GM21576 (cell line): ENCODE results near the gene TAS1R2.
"Not testable (repeated sequence)": the region's sequence is repeated elsewhere in the genome, so short reads cannot be mapped to it uniquely, and the experiment has no call there.

Source experiments
- ATAC-seq: cut with Tn5 transposase; IDR thresholded peaks from one replicate; pipeline ENCODE4 v1.9.1; 2021; ENCODE audit warnings: mild to moderate bottlenecking, moderate library complexity; ENCODE audit not compliant: unreplicated experiment

TAS1R2 gene

DNA sequence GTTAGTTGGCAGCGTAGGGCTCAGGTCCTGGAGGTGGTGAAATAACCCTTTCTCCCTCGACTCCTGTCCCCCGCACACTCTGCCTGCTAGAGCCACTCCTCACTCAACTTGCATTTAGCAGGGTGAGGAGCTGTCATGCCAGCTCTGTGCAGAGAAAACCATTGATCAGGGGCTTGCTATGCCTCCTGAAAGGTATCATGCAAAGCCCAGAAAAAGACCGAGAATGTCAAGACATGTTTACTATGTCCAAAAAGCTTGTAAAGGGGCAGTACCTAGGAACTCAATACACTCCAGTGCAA is 24.9 kb upstream of the TAS1R2 start:
- no peak for ATAC-seq

DNA sequence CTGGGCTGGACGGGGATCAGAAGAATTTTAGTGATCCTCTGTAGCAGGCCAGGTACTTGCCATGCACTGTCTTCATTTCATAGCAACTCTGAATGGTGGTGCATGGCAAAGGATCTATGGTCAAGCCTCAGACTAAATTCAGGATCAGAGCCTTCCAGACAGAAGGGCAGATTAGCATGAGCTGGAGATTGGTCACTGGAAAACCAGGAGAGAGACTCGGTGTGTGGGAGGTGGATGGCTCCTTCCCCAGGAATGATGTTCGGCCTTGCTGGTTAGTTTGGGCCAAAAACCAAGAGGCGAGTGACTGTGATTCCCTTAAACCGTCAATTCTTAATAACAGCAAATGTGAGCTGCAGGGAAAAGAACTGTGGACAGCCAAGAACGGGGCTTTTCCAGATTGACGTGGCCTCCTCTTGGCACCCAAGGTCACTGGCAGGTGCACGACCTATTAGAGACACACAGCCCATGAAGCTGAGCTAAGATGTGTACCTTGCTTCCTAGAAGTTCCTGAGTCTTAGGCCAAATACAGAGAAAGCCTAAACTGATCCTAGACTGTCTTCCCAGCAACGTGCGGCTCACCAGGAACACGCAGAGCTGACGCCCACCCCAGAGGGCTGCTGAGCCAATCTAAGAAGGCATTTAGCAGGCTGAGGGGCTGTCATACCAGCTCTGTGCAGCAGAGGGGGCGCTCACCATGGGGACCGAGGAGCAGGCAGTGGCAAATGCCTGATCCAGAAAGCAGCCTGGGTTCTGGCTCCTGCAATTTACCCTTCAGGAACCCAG is 24.4 kb upstream of the TAS1R2 start:
- ATAC-seq = no peak

DNA sequence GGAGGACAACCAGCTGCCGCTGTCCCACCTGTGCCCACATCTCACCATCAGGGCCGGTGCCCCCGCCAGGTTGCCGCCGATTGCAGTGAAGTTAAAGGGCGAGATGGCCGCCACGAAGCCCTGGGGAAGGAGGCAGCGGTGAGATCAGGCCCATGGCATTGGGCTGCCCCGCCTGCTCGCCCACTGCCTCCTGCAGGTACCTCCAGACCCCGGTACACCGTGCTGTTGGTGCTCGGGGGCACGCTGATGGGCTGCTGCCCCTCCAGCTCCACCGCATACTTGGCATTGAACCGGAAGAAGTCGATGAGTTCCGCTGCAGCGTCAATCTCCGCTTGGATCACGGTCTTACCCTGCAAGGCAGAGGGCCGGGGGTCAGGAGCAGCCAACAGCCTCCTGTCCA is 23.6 kb upstream of the TAS1R2 start:
- ATAC-seq = no peak

DNA sequence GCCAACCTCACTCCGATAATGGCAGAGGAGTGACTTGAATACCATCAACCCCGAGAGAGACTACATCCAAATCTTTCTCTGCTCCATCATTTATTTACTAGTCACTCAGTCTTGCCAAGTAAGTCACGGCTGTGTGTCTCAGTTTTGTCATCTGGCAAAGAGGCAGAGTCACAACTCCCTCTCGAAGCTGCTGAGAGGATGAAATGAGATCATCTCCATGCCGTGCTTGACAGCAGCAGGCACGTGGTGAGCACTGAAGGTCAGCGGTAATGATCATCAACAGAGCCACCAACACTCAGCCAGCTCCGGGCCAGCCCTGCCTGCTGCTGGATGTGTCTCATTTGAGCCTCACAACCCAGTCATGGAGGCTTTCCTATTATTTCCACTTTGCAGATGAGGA is 23.0 kb upstream of the TAS1R2 start:
- no peak for ATAC-seq

DNA sequence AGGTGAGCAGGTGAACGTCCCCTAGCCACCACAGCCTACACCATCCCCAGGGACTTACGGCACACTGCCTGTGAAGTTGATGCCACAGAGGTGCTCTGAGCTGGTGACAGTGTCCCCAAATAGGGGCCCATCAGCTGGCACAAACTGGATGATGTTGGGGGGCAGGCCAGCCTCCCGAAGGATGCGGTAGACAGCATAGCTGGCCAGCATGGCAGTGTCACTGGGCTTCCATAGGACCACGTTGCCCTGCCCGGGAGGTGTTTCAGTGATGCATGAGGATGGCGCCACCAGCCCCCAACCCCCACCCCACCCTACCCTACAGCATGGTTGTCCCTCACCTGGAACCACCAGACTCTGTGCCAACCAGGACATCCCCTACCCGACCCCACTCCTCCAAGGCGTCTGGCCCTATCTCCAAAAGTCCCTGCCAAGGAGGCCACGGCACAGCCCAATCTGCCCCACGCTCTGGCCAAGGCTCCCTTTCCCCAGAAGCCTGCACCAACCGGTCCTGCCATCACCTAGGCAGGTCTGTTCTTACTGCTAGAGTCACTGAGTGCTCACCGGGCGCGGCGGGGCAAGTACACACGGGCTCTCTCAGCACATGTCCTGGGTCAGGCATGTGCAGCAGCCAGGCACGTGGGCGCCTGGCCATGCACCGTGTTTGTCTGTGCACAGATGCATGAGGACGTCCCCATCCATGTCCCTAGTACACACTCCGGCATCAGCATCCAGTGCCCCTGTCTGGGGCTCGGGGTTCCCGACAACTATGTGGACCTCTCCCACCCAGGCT is 22.4 kb upstream of the TAS1R2 start:
- ATAC-seq = no peak

DNA sequence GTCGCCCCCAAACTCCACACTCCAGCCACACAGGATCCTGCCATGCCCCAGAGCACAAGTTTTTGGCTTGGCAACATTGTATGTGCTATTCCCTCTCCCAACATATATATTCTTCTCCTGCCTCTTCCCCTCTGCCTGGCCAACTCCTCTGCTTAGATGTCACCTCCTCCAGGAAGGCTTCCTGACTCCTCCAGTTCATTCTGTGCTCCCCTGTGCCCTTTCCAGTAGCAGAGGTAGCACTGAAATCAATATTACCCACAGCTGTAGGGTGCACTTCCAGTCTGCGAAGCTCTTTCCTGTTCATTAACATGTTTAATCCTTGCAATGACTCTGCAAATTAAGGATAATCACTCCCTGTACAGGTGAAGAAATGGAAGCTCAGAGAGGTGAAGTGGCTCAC is 21.7 kb upstream of the TAS1R2 start:
- no peak for ATAC-seq

DNA sequence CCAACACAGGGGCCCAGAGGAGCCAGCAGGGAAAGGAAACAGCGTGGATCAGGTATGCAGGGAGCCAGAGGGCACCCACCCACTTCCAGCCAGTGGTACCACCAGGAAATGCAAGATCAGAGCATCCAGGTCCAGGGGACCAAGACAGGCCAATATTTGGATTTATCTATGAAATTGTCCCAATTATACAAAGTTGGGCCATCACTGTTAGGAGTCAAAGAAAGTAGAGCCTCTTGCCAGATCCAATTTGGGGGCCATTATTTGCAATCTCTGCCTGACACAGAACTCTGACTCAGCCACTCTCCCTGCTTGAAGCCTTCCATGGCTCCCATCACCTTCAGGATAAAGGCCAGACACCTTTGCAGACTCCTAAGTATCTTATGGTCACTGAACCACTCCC is 21.1 kb upstream of the TAS1R2 start:
- no peak for ATAC-seq

DNA sequence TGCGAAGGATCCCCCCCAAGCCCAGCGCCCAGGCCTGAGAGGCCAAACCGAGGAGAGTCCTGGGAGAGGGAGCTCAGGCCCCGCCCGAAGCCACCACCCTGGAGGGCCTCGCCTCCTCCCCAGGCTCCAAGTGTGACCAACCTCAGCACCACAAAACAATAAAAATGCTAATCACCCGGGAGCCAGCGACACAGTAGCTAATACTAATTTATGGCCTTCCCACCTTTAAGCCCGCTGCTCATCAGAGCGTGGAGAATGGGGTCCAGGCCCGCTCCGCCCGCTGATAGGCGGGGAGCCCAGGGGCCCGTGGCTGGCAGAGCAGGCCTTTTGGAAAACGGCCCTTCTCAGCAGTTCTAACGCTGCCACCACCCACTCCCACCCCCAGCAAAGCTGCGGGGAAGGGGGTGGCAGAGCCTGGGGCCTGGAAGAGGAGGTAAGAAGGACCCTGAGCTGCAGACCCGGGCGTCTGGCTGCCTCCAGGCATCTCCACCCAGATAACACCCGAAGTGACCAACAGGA is 20.4 kb upstream of the TAS1R2 start:
- no peak for ATAC-seq

DNA sequence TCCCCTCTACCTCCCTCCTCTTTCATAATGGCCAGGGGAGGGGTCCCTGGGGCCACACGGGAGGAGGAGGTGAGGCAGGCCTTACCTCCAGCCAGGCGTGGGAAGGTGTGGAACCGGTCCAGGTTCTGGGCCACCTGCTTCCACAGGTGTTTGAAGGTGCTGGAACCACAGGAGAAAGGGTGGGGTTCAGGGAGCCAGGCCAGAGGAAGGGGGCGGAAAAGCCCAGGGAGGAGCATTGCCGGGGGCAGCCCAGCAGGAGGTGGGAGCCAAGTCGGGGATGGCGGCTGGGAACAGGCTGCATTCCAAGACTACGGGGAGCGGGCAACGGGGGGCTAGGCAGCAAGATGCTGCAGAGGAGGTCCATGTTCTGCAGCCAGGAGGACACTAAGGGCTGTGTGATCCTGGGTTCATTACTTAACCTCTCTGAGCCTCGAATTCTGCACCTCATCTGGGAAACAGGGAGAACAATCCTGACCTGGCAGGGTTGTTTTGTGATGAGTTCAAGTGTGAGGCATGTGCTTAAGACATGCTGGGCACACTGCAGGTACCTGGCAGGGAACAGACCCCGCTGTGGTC is 19.8 kb upstream of the TAS1R2 start:
- ATAC-seq = no peak

DNA sequence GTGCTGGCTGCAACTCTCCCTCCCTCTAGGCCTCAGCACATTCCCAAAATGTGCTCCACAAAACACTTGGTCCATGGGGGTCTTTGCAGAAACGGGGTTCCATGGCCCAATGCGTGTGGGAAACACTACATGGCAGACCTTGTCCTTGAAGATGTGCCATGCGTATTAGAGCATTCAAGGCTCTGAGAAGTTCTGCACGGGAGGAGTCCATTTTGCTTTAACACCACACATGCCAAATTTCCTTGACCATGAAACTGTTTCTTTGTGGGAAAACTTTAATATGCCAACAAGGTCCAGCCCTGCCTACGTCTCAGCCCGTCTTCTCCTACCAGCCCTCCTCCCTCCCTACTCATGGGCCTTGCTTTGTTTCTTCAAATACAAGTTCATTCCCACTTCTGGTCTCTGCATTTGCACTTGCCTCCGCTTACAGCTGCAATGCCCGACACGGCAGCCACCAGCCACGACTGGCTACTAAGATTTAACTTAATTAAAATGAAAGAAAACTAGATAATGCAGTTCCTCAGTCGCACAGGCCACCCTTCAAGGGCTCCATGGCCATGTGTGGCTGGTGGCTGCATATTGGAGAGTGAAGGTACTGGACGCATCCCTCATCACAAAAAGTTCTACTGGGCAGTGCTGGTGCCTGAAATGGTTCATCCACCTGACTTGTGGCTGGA is 19.2 kb upstream of the TAS1R2 start:
- ATAC-seq = no peak

DNA sequence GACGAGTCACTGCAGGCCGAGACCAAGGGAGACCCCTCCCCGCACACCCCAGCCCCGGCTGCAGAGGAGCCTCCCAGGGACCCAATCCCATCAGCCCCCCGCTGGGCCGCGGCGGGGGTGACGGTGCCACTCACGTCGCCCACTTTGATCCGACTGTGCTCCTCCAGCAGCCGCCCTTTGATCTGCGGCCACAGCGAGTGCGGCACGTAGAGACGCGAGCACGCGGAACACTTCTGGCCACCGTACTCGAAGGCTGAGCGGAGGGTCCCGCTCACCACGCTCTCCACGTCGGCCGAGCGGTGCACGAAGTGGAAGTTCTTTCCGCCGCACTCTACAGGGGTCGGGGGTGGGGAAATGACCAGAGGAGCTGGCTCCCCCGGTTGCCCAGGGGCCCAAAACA is 17.8 kb upstream of the TAS1R2 start:
- ATAC-seq = no peak

DNA sequence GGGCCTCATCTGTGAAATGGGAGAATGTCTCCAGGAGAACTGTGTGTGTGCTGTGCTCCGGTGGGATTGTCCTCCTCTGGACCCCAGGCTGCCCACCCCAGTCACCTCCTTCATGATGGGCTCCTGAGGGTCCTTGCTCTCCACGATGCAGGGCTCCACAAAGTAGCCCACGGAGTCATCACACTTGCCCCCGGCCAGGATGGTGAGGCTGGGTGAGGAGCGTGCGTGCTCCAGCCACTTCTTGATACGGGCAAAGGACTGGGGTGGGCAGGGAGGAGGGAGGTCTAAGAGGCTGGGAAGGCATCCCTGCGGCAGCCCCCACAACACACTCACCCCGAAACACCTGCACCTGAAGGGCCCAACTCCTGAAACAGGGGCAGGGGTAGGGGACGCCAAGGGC is 16.8 kb upstream of the TAS1R2 start:
- ATAC-seq = no peak

DNA sequence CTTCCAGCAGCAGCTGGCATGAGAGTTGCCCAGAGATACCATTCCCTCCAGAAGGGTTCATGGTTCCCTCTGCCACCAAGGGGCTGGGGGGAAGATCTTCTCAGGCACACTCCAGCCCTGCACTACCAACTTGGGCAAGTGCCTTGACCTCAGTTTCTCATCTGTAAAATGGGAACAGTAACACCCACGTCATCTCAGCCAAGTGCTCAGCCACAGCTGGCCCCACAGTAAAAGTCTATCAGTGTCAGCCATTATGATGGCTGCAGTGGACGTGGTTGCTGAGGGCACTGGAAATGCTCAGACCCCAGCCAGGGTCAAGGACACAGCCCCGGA is 16.3 kb upstream of the TAS1R2 start:
- no peak for ATAC-seq

DNA sequence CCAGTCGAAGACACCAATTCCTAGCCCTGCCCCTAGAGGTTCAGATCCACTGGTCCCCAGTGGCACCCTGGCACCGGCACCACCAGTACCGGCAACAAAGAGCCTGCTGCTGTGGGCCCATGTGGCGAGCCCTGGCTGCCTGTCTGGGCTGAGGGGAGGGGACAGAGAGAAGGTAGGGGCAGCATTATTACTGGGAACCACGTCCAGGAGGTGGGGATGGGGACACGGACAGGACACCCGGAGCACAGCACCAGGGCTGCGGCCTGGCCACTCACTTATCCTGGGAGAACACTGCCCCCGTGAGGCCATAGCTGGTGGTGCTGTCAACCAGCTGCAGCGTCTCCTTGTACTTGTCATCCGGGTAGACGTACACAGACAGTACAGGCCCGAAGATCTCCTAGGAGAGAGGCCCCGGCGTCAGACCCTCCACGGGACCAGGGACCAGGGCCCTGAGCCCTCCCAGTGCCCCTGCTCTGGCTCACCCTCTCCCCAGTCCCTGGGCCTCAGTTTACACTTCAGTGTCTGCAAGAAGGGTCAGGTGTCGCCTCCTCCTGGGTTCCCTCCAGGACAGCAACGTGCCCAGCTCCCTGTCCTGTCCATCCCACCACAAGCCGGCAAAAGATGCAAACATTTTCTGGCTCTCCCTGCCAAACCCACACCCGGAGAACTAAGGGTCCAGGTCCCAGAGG is 15.8 kb upstream of the TAS1R2 start:
- ATAC-seq = no peak

DNA sequence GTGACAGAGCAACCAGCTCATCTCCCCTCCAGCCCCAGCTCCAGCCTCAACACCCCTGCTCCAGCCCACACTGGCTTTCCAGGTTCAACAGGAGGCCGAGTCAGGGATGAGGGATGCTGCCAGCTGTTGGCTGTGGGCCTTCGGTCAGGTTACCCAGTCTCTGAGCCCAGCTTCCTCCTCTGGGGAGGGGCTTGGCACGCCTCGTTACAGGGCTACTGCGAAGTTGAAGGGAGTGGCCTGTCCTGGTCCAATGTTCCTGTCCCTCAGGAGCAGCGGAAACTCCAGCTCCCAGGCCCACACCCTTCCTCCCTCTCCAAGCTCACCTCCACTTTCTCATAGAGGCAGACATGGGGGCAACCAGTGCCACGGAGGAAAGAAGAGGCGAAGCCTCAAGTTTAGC is 15.1 kb upstream of the TAS1R2 start:
- ATAC-seq = no peak

DNA sequence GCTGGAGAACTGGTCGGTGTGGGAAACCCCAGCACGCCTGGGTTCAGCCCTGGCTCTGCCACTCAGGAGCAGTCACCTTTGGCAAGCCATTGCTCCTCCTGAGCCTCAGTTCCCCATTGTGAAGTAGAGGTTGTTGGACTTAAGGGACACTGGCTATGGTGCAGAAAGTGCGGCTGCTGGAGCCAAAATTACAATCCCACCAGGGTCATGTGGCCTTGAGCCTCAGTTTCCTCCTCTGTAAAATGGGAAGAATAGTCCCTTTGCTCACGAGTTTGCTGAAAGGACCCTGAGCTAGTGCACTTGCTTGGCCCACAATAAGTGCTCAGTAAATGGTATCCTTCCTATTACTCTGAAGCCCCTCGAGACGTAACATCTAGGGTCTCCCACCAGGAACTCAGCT is 14.6 kb upstream of the TAS1R2 start:
- ATAC-seq = no peak

DNA sequence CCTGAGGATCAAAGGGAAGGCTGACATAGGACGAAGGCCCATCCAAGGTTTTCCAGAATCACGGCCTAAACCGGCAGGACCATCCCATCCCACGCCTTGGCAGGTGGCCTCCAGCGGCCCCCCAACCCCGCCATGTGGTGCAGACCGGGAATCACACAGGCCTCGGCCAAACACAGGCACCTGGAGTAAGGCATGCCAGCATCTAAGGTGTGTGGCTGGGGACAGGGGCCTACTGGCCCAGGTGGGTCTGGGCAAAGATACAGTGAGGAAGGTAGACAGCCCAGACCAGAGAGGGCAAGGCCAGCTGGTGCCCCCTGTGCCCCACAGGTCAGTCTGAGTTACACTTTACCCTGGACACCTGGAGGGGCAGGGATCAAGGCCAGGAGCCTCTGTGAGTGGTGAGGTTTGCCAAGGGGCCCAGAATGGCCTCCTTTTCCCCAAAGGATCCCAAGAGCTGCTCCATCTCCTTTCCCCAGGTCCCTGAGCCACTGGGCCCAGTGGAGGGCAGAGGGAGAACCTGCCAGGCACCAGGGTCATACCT is 12.7 kb upstream of the TAS1R2 start:
- no peak for ATAC-seq

DNA sequence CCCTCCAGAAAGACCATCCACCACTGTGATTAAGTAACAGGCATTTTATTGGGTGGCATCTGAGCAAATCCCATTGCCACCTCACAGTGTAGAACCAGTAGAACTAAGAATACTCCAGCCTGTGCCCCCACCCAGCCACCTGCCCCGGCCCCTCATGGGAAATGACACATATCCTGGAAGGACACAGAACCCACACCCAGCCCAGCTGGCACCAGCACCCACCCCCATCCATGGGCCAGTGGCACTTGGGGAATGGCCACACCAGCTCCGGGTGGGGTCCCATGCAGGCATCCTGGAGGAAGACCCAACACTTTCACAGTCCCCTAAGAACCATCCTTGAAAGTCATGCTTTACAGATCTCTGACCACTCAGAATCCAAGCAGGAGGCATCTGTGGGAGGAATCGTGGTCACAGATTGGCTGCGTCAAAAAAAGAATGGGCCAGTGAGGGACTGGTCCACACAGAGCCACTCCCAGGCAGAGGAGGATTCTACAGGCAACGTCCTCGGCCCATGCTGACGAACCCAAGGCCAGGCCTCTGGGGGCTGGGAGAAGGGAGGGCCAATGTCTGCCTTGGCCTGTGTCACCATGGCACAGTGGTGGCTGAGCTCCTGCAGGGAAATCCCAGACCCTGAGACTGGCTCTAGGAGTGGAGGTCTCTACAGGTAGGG is 12.1 kb upstream of the TAS1R2 start:
- no peak for ATAC-seq

DNA sequence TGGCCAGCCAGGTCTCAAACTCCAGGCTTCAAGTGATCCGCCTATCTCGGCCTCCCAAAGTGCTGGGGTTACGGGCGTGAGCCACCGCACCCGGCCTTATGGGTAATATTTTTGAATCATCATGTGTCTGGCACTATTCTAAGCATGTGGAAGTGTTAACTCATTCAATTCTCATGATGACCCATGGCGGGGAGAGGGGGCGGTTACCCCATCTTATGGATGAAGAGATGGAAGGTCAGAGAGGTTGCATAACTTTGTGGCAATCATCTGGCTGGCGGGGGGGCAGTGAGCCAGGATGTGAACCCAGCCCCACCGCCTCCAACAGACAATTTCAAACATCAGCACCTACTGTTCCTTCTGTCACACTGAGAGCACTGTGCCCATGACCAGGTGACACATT is 11.5 kb upstream of the TAS1R2 start:
- no peak for ATAC-seq

DNA sequence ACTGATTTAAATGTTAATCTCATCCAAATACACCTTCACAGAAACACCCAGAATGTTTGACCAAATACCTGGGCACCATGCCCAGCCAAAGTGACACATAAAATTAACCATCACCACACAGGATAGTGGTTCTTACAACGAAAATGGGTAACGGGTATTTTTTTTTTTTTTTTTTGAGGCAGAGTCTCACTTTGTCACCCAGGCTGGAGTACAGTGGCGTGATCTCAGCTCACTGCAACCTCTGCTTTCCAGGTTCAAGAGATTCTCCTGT is 11.1 kb upstream of the TAS1R2 start:
- not testable (repeated sequence) for ATAC-seq
